WI38 (cell line): Measurements from ENCODE around the gene SCAPER.

Experiments used
- H3K4me3 ChIP-seq: 2 replicates; pipeline ENCODE4 v1.5.1; 2011; ENCODE audit warnings: low read depth, mild to moderate bottlenecking, control low read depth, low read length
- CTCF ChIP-seq: IDR thresholded peaks from 2 replicates; pipeline ENCODE4 v1.5.1; 2012; ENCODE audit warnings: low read depth, mild to moderate bottlenecking, control low read depth, low read length

Gene SCAPER

DNA sequence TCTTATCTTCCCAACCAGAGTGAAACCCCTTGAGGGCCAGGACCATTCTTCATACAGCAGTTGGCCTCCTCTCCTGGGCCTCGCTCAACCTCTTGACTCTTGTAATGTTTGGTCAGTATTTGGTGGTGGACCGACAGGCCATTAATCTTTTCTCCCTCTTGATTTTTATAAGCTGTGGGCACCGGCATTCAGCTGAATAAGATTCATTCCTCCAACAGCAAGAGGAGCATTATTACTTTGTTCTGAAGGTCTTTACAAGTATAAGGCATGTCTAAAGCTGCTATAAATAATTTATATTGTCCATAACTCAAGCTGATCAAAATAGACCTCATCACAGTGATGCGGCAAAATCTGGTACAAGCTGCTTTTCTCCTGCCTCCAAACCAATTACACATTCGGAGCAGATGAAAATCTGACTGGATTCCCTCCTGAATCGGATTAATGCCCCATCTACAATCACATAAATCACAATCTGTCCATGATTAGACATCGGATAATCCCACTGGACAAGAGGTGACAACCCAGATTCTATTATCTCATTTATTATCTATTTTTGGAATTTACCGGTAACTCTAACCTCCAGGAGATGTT, 576.9 kb downstream of the SCAPER start:
- no peak for TF ChIP-seq CTCF
- H3K4me3 ChIP-seq = no peak overlapping the region

GRCh38 chr15:76327191-76328105, 577.7 kb downstream of the SCAPER start:
- H3K4me3 ChIP-seq = no peak overlapping the region
- no peak for TF ChIP-seq CTCF

DNA sequence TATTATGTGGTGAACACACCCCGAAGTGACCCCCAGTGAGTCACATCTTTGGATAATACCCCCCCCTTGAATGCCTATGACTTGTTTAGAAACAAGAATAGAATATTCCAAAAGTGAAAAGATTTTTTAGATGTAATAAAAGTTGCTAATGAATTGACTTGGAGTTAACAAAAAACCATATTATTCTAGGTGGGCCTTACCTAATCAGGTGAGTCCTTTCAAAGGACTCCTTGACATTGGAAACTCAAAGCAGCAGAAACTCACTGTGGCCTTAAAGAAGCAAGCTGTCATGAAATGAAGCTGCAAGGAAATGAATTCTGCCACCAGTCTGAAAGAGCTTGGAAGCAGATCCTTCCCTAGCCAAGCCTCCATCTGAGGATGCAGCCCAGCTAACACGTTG, 579.4 kb downstream of the SCAPER start:
- H3K4me3 ChIP-seq = no peak overlapping the region
- TF ChIP-seq CTCF = no peak

GRCh38 chr15:76324066-76324465, 581.1 kb downstream of the SCAPER start:
- no peak overlapping the region for H3K4me3 ChIP-seq
- no peak for TF ChIP-seq CTCF

GRCh38 chr15:76321602-76322001, 583.5 kb downstream of the SCAPER start:
- H3K4me3 ChIP-seq = no peak overlapping the region
- TF ChIP-seq CTCF = no peak

DNA sequence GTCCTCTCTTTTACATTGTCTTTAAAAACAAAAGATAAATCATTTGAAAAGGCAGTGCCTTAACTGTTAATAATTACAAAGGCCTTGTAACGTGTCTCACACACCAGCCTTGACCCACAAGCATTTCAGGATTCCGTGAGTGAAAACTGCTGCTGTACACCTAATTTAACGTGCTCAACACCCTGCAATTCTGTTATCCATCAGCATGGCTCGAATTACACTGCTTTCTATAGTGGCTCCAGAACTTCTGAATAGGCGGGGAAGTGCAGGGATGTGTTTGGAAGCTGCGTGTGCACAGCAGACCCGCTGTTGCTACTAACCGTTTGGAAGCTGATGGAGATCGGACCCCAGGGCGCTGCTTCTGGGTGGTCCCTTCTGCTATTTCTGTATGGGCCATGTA, 584.0 kb downstream of the SCAPER start:
- no peak overlapping the region for H3K4me3 ChIP-seq
- TF ChIP-seq CTCF = no peak

DNA sequence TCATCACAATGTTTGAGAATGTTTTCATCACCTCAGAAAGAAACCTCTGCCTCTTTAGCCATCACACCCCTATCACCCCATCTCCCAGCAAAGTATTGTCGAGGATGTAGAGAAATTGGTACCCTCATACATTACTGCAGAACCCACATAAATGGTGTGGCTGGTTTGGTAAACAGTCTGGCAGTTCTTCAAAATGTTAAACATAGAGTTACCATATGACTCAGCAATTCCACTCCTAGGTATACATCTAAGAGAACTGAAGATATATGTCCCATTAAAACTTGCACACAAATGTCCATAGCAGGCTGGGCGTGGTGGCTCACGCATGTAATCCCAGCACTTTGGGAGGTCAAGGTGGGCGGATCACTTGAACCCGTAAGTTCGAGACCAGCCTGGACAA, 585.1 kb downstream of the SCAPER start:
- H3K4me3 ChIP-seq = no peak overlapping the region
- TF ChIP-seq CTCF = no peak
